Fibroblast of lung (primary cell): ENCODE results near the gene MTOR. TPM values are rescaled to one million over a fixed set of nuclear protein-coding genes. Genes with fewer than 3 reads are reported as not detected.
"Not testable (repeated sequence)": the region's sequence is repeated elsewhere in the genome, so short reads cannot be mapped to it uniquely, and the experiment has no call there.

Source experiments
- DNase-seq, 2 donors: peaks; one replicate each; pipeline versions ENCODE4 v3.0.0 to v3.0.0-alpha.2; 2010; ENCODE audit warnings: low read depth in 2 of 2
- H2AFZ ChIP-seq: 2 replicates; pipeline ENCODE4 v1.5.1; 2012; ENCODE audit warnings: low read length, control low read depth, inconsistent platforms
- H3K27ac ChIP-seq: 2 replicates; pipeline ENCODE4 v1.5.1; 2011; ENCODE audit warnings: low read length, control low read depth; ENCODE audit not compliant: insufficient read depth
- H3K27me3 ChIP-seq: 2 replicates; pipeline ENCODE4 v1.5.1; 2011; ENCODE audit warnings: mild to moderate bottlenecking, low read length; ENCODE audit not compliant: control insufficient read depth, insufficient read depth
- H3K36me3 ChIP-seq: 2 replicates; pipeline ENCODE4 v1.5.1; 2011; ENCODE audit warnings: low read length; ENCODE audit not compliant: control insufficient read depth, insufficient read depth
- H3K4me1 ChIP-seq: 2 replicates; pipeline ENCODE4 v1.5.1; 2011; ENCODE audit warnings: low read length; ENCODE audit not compliant: control insufficient read depth, insufficient read depth; ENCODE audit errors: extremely low read depth
- H3K4me2 ChIP-seq: 2 replicates; pipeline ENCODE4 v1.5.1; 2011; ENCODE audit warnings: low read length, control low read depth; ENCODE audit not compliant: insufficient read depth; ENCODE audit errors: extremely low read depth
- H3K4me3 ChIP-seq, 4 experiments: fragments of 200-600 bp in 1 of 4; sonication (generic) in 1 of 4; replicated peaks in 1 of 4; 2 replicates each; pipeline ENCODE4 v1.5.1; 2011 to 2016; ENCODE audit warnings: low read length in 4 of 4, low read depth in 3 of 4, mild to moderate bottlenecking in 3 of 4, control low read depth in 2 of 4, inconsistent platforms in 1 of 4, mixed read lengths in 1 of 4; ENCODE audit not compliant: insufficient read depth in 1 of 4; ENCODE audit errors: control extremely low read depth in 1 of 4
- H3K79me2 ChIP-seq: 2 replicates; pipeline ENCODE4 v1.5.1; 2012; ENCODE audit warnings: mild to moderate bottlenecking, low read length, inconsistent platforms; ENCODE audit not compliant: control insufficient read depth, insufficient read depth
- H3K9ac ChIP-seq: 2 replicates; pipeline ENCODE4 v1.5.1; 2011; ENCODE audit warnings: mild to moderate bottlenecking, low read length, control low read depth; ENCODE audit not compliant: insufficient read depth
- H3K9me3 ChIP-seq: 2 replicates; pipeline ENCODE4 v1.5.1; 2012; ENCODE audit warnings: low read depth, low read length; ENCODE audit not compliant: control insufficient read depth, insufficient read depth
- H4K20me1 ChIP-seq: 2 replicates; pipeline ENCODE4 v1.5.1; 2011; ENCODE audit warnings: low read length; ENCODE audit not compliant: control insufficient read depth, insufficient read depth; ENCODE audit errors: extremely low read depth
- EZH2 ChIP-seq: IDR thresholded peaks from 2 replicates; pipeline ENCODE4 v1.5.1; 2012; ENCODE audit warnings: low read length, control low read depth, mild to moderate bottlenecking; ENCODE audit errors: missing control alignments
- polyA plus RNA-seq, 2 donors: library from polyadenylated mRNA; depleted of rRNA in 1 of 2; stranded (reverse) in 1 of 2; unstranded in 1 of 2; fragments of >200 nt; gene quantifications; 2 replicates each; pipeline ENCODE4 v1.2.1, GENCODE V29; 2011 to 2012; ENCODE audit warnings: missing spikeins in 1 of 2
- total RNA-seq: library from RNA; depleted of rRNA; stranded (reverse); fragments of >200 nt; gene quantifications from 2 replicates; pipeline ENCODE4 v1.2.1, GENCODE V29; 2014
- TF ChIP-seq, protein P1 (sequence below), 2 donors: IDR thresholded peaks in 1 of 2; conservative IDR thresholded peaks in 1 of 2; 1 replicate in 1 of 2; 2 replicates in 1 of 2; pipeline ENCODE4 v1.5.1; 2011 to 2012; ENCODE audit warnings: low read length in 2 of 2, control low read depth in 1 of 2, inconsistent platforms in 1 of 2, low read depth in 1 of 2, mild to moderate bottlenecking in 1 of 2

The MTOR gene
- total and polyA plus RNA-seq, 2 donors (not counting 1 experiment from before 2014, with no cell fraction given): 20.2 to 36.2 TPM

GRCh38 chr1:11099310-11100148 is 162.8 kb downstream of the MTOR start, which contains the start of gene EXOSC10:
Gene EXOSC10 (minus strand): TSS chr1:11099869. CDS start chr1:11099831, 38 bp downstream.
- H3K4me2 ChIP-seq: peak within 1 kb of the TSS; percentile 91
- H4K20me1 ChIP-seq: no peaks in the 10 kb centered on the region
- peak within 1 kb of the TSS; percentile 88 for H2AFZ ChIP-seq
- H3K79me2 ChIP-seq: peaks cover 19% of the 10 kb centered on the region
- H3K9me3 ChIP-seq: no peaks in the 10 kb centered on the region
- H3K4me1 ChIP-seq: no peaks in the 10 kb centered on the region
- H3K4me3 ChIP-seq: peak within 1 kb of the TSS; percentile 88 to 99 (median 98)
- peak within 1 kb of the TSS; percentile 85 for H3K27ac ChIP-seq
- no peak for TF ChIP-seq EZH2
- TF ChIP-seq, protein P1, sequence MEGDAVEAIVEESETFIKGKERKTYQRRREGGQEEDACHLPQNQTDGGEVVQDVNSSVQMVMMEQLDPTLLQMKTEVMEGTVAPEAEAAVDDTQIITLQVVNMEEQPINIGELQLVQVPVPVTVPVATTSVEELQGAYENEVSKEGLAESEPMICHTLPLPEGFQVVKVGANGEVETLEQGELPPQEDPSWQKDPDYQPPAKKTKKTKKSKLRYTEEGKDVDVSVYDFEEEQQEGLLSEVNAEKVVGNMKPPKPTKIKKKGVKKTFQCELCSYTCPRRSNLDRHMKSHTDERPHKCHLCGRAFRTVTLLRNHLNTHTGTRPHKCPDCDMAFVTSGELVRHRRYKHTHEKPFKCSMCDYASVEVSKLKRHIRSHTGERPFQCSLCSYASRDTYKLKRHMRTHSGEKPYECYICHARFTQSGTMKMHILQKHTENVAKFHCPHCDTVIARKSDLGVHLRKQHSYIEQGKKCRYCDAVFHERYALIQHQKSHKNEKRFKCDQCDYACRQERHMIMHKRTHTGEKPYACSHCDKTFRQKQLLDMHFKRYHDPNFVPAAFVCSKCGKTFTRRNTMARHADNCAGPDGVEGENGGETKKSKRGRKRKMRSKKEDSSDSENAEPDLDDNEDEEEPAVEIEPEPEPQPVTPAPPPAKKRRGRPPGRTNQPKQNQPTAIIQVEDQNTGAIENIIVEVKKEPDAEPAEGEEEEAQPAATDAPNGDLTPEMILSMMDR (conservative IDR thresholded peaks at IDR 0.05 in 1 of 2, IDR thresholded peaks at IDR 0.05 in 1 of 2; ENCODE audit: low read depth in 1 of 2, low read length in 2 of 2): no peak
- peak; percentile 73 to 84 for DNase-seq
- peak within 1 kb of the TSS; percentile 94 for H3K9ac ChIP-seq
- H3K27me3 ChIP-seq: no peaks in the 10 kb centered on the region
- H3K36me3 ChIP-seq: peaks cover 5% of the 10 kb centered on the region

- Histone ChIP-seq H3K79me2 (peaks cover 19% of the 10 kb centered on the region), H3K36me3 (peaks cover 5% of the 10 kb centered on the region), H3K9me3 (no peaks in the 10 kb centered on the region), H3K4me2 (peak overlapping the region; percentile 91), H3K4me3 (peak overlapping the region; percentile 88 to 99 (median 98)), H4K20me1 (no peaks in the 10 kb centered on the region), H2AFZ (peak overlapping the region; percentile 88), H3K27ac (peak overlapping the region; percentile 85), H3K4me1 (no peaks in the 10 kb centered on the region), H3K27me3 (no peaks in the 10 kb centered on the region), H3K9ac (peak overlapping the region; percentile 94)
- DNase-seq: no peak
- TF ChIP-seq, protein P1 (conservative IDR thresholded peaks at IDR 0.05 in 1 of 2, IDR thresholded peaks at IDR 0.05 in 1 of 2; ENCODE audit: low read depth in 1 of 2, low read length in 2 of 2): no peak
- TF ChIP-seq EZH2: no peak
These were observed 163.4 kb downstream of the MTOR start for GRCh38 chr1:11098931-11099309.

DNA sequence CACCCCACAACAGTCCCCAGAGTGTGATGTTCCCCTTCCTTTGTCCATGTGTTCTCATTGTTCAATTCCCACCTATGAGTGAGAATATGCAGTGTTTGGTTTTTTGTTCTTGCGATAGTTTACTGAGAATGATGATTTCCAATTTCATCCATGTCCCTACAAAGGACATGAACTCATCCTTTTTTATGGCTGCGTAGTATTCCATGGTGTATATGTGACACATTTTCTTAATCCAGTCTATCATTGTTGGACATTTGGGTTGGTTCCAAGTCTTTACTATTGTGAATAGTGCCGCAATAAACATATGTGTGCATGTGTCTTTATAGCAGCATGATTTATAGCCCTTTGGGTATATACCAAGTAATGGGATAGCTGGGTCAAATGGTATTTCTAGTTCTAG is 178.6 kb downstream of the MTOR start:
- H3K4me2 ChIP-seq, H3K9ac ChIP-seq, H2AFZ ChIP-seq, H3K4me1 ChIP-seq, H3K27me3 ChIP-seq, DNase-seq, H3K4me3 ChIP-seq, H3K27ac ChIP-seq, H3K9me3 ChIP-seq, H4K20me1 ChIP-seq, H3K79me2 ChIP-seq: not testable (repeated sequence)
- peaks cover 20% of the 10 kb centered on the region for H3K36me3 ChIP-seq
